NCI-H1105 treated with DMSO at 0.1 percent for 48 hours (cell line): ENCODE results near the gene PTPRA.
A peak's percentile ranks its signal among the peaks of the same experiment; 100 is the strongest.

Experiments
- DNase-seq: peaks from one replicate; lab custom pipeline; 2025; lab: John Stamatoyannopoulos, UW

Gene PTPRA

GRCh38 chr20:2849529-2849928, 23.8 kb upstream of the PTPRA start:
- no peak for DNase-seq

GRCh38 chr20:2851086-2851485, 22.2 kb upstream of the PTPRA start:
- DNase-seq = no peak

DNA sequence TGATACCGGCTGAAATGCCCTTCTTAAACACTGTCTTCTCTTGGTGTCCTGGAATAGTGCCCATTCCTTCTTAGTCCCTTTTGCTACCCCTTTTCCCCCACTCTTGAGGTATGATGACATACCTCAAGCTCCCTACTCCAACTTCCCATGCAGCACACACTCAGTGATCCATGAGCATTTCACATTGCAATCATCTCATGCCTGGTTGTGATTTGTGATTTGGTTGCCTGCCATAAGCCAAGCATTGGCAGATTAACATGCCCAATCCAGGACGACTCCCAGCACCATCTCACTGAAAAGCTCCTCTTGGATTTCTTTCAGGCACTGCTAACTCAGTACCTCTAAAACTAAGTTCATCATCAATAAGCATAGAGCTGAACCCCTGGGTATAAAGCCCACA, 14.7 kb upstream of the PTPRA start:
- DNase-seq = no peak

GRCh38 chr20:2859330-2860121, 13.8 kb upstream of the PTPRA start:
- DNase-seq = no peak

DNA sequence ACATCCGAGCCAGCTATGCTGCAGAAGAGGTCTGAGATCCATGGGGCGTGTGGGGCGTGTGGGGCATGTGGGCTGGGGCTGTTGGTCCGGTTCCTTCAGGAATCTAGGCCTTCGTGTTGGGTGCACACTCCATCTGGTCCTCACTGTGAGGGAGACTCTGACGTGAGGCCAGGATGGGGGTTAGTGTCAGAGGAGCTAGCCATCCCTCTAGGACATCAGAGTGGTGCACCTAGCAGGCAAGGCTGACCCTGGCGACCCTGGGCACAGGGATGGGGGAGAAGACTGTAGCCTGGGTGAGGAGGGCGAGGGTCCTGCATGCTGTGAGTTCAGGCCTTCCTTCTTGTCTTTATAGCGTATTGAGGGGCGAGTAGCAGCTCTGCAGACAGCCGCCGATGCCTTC, 8.7 kb upstream of the PTPRA start:
- DNase-seq = no peak

- no peak for DNase-seq
Measured at GRCh38 chr20:2865101-2865500, 8.2 kb upstream of the PTPRA start.

DNA sequence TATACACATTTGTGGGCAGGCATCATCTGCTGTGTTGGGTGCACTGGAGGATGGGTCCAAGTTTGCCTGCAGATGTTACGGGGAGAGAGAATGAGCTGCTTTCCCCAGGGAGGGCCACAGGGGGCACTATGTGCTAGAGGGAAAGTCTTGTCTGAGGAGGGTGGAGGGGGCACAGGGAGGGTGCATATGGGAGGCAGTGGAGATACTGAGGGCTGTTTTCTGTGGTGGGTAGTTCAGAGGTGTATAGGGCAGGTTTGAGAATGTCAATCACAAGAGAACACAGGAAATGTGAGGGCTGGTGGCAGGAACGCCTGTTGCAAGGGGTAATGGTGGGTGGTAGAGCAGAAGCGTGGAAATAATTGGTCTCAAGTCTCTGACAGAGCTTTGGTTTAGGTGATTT, 7.7 kb upstream of the PTPRA start:
- no peak for DNase-seq

GRCh38 chr20:2866236-2866635, 7.0 kb upstream of the PTPRA start:
- DNase-seq = no peak

GRCh38 chr20:2867081-2867864, 6.0 kb upstream of the PTPRA start:
- DNase-seq = no peak

DNA sequence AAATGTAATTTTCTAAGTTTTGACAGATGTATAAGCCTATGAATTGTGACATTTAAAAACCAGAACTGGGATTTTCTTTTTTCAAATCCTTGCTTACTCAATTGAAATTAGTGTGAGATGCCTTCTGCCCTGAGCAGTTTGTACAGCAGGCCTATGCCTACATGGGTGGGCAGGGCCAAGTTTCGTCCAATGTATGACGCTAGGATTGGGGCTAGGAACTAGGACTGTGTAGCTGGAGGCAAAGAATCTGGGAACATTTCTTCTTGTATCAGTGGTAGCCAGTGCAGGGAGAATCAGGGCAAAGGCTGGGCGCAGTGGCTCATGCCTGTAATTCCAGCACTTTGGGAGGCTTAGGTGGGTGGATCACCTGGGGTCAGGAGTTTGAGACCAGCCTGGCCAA, 3.9 kb upstream of the PTPRA start:
- DNase-seq = no peak

- DNase-seq = no peak
Measured at GRCh38 chr20:2871111-2871465, 2.2 kb upstream of the PTPRA start.

- no peak for DNase-seq
Measured at GRCh38 chr20:2871661-2872458, 1.4 kb upstream of the PTPRA start.

- peak; percentile 41 for DNase-seq
Measured at GRCh38 chr20:2872459-2873009, 747 bp upstream of the PTPRA start.

DNA sequence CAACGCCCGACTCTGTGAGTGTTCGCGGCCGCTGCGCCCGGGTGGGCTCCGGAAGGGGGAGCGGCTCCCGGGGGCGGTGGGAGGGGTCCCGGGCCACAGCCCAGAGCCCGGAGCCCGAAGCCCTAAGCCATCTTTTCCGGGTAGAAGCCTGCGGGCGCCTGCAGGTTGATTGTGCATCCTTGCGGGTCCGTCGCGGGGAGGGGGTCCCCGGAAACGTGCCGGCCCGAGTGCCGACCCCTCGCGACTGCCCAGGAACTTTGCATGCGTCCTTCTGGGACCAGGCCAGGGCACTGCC, 413 bp downstream of the PTPRA start:
- peak; percentile 43 for DNase-seq

DNA sequence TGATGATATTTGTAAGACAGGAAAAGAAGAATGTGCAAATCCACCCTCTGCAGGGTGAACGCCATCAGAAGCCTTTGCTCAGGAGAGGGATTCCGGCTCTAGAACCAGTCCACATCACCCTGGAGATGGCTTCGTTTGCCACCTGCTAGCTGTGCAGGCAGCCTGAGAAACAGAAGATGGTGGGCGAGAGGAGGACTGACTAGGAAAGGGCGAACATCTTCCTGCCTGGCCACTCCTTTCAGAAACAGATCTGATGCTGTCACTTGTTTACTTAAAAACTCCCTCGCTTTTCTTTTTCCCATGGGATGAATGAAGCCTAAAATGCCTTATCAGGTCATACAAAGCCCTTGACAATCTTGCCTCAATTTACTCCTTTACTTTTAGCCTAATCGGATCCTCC, 1.2 kb downstream of the PTPRA start:
- DNase-seq = peak; percentile 19

DNA sequence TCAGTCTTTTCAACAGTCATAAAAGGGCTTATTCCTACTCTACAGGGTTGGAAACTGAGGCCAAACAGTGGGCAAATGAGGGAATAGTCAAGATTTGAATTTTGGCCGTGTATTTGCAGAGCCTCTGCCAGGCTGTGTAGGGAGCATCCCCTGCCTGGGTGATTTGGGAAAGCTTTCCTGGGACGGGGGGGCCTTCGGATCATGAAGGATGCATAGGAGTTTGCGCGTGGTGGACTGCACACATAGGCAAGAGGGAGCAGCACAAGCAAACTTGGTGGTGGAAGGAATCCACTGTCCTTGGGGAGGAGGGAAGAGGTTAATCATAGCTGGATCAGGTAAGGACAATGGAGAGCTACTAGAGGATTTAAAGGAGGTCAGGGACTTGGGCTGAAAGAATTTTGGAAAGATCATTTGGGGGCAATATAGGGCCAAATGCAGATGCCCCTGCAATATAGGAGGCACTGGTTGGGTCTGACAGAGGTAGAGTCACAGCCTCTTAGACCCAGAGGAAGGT, 2.5 kb downstream of the PTPRA start:
- no peak for DNase-seq

GRCh38 chr20:2878515-2878914, 5.2 kb downstream of the PTPRA start:
- no peak for DNase-seq

- DNase-seq = no peak
Measured at GRCh38 chr20:2879146-2879545, 5.9 kb downstream of the PTPRA start.

DNA sequence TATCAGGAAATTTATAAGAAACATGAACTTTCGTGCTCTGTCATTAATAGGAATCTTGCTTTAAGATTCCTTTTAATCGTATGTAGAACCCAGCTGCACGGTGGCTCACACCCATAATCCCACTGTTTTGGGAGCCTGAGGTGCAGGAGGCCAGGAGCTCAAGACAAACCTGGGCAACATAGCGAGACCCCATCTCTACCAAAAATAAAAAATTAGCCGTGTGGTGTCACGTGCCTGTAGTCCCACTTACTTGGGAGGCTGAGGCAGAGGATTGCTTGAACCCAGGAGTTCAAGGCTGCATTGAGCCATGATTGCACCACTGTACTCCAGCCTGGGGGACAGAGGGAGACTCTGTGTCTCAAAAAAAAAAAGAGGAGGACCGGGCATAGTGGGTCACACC, 7.4 kb downstream of the PTPRA start:
- DNase-seq = no peak

GRCh38 chr20:2883726-2884637, 10.7 kb downstream of the PTPRA start:
- DNase-seq = no peak

GRCh38 chr20:2887715-2888114, 14.4 kb downstream of the PTPRA start:
- no peak for DNase-seq
